ENCODE results near the gene TMPRSS3. TPM values are rescaled to one million over a fixed set of nuclear protein-coding genes. Genes with fewer than 3 reads are reported as not detected.

The TMPRSS3 gene
- total RNA-seq, 4 donors from 2014 or later = 0.34 to 1.6 (median 1.0) TPM; not detected in 1

GRCh38 chr21:42437786-42438185, 41.9 kb upstream of the TMPRSS3 start:
- TF ChIP-seq POLR2A (IDR thresholded peaks at IDR 0.05) (no peak), EP300 (IDR thresholded peaks at IDR 0.05) (no peak), CTCF (IDR thresholded peaks at IDR 0.05) (no peak), POLR2AphosphoS5 (IDR thresholded peaks at IDR 0.05) (no peak)
- no peak overlapping the region for H3K4me3 ChIP-seq
- peaks cover 16% of the 10 kb centered on the region for H3K27me3 ChIP-seq
- peak in 1 of 2 donors; percentile 28 for DNase-seq (ENCODE audit: low spot score in 2 of 2)
- WGBS = 47% methylated on average over 8 of the region's 8 CpGs
- H3K9me3 ChIP-seq = no peaks in the 10 kb centered on the region
- H3K36me3 ChIP-seq = no peaks in the 10 kb centered on the region
- no peaks in the 10 kb centered on the region for H3K4me1 ChIP-seq
- no peak overlapping the region for H3K27ac ChIP-seq

- DNase-seq (ENCODE audit: low spot score in 2 of 2) = peak in 1 of 2 donors; percentile 2
- Histone ChIP-seq H3K4me1 (no peaks in the 10 kb centered on the region), H3K27ac (no peak overlapping the region), H3K36me3 (no peaks in the 10 kb centered on the region), H3K4me3 (no peak overlapping the region), H3K27me3 (peaks cover 16% of the 10 kb centered on the region), H3K9me3 (peaks cover 3% of the 10 kb centered on the region)
- TF ChIP-seq POLR2AphosphoS5 (IDR thresholded peaks at IDR 0.05) (no peak), CTCF (IDR thresholded peaks at IDR 0.05) (no peak), POLR2A (IDR thresholded peaks at IDR 0.05) (no peak), EP300 (IDR thresholded peaks at IDR 0.05) (no peak)
These were observed 41.1 kb upstream of the TMPRSS3 start for GRCh38 chr21:42436914-42437313.

- Histone ChIP-seq H3K4me3 (no peak overlapping the region), H3K36me3 (no peaks in the 10 kb centered on the region), H3K27ac (no peak overlapping the region), H3K27me3 (peaks cover 20% of the 10 kb centered on the region), H3K9me3 (peaks cover 3% of the 10 kb centered on the region), H3K4me1 (no peaks in the 10 kb centered on the region)
- TF ChIP-seq POLR2AphosphoS5 (IDR thresholded peaks at IDR 0.05) (no peak), POLR2A (IDR thresholded peaks at IDR 0.05) (no peak), EP300 (IDR thresholded peaks at IDR 0.05) (no peak), CTCF (IDR thresholded peaks at IDR 0.05) (no peak)
- DNase-seq (ENCODE audit: low spot score in 2 of 2) = no peak
These were observed 40.0 kb upstream of the TMPRSS3 start for GRCh38 chr21:42435833-42436232.

GRCh38 chr21:42435401-42435800, 39.5 kb upstream of the TMPRSS3 start:
- no peaks in the 10 kb centered on the region for H3K36me3 ChIP-seq
- no peaks in the 10 kb centered on the region for H3K4me1 ChIP-seq
- WGBS = 79% methylated on average over 4 of the region's 4 CpGs
- DNase-seq (ENCODE audit: low spot score in 2 of 2) = no peak
- TF ChIP-seq POLR2AphosphoS5 (IDR thresholded peaks at IDR 0.05) = no peak
- no peak for TF ChIP-seq CTCF (IDR thresholded peaks at IDR 0.05)
- H3K27me3 ChIP-seq = peaks cover 24% of the 10 kb centered on the region
- no peak overlapping the region for H3K27ac ChIP-seq
- no peak overlapping the region for H3K4me3 ChIP-seq
- H3K9me3 ChIP-seq = peaks cover 3% of the 10 kb centered on the region

GRCh38 chr21:42434884-42435283, 39.0 kb upstream of the TMPRSS3 start:
- no peaks in the 10 kb centered on the region for H3K4me1 ChIP-seq
- no peak overlapping the region for H3K4me3 ChIP-seq
- 38% methylated on average over 3 of the region's 3 CpGs for WGBS
- H3K27me3 ChIP-seq = peaks cover 25% of the 10 kb centered on the region
- H3K27ac ChIP-seq = no peak overlapping the region
- no peak for TF ChIP-seq EP300 (IDR thresholded peaks at IDR 0.05)
- no peak for TF ChIP-seq CTCF (IDR thresholded peaks at IDR 0.05)
- no peak for TF ChIP-seq POLR2AphosphoS5 (IDR thresholded peaks at IDR 0.05)
- TF ChIP-seq POLR2A (IDR thresholded peaks at IDR 0.05) = no peak
- no peaks in the 10 kb centered on the region for H3K36me3 ChIP-seq
- DNase-seq (ENCODE audit: low spot score in 2 of 2) = no peak
- peaks cover 3% of the 10 kb centered on the region for H3K9me3 ChIP-seq
